ENCODE data around the gene ACTL10.

ACTL10 gene

GRCh38 chr20:33707668-33708067 lies 40.9 kb downstream of the ACTL10 start:
- DNase-seq (ENCODE audit: low read depth): no peak
- TF ChIP-seq CTCF (IDR thresholded peaks at IDR 0.05; ENCODE audit: low read depth, low read length, missing control alignments): no peak
- in situ Hi-C loops (cut with HindIII; ENCODE audit: low sequenced_read_pairs): no loop called here
- H3K4me3 ChIP-seq (ENCODE audit: low read depth, low read length): no peak overlapping the region

GRCh38 chr20:33709398-33709797 lies 42.7 kb downstream of the ACTL10 start:
- no peak for DNase-seq (ENCODE audit: low read depth)
- TF ChIP-seq CTCF (IDR thresholded peaks at IDR 0.05; ENCODE audit: low read depth, low read length, missing control alignments): no peak
- in situ Hi-C loops (cut with HindIII; ENCODE audit: low sequenced_read_pairs): no loop called here
- H3K4me3 ChIP-seq (ENCODE audit: low read depth, low read length): no peak overlapping the region

DNA sequence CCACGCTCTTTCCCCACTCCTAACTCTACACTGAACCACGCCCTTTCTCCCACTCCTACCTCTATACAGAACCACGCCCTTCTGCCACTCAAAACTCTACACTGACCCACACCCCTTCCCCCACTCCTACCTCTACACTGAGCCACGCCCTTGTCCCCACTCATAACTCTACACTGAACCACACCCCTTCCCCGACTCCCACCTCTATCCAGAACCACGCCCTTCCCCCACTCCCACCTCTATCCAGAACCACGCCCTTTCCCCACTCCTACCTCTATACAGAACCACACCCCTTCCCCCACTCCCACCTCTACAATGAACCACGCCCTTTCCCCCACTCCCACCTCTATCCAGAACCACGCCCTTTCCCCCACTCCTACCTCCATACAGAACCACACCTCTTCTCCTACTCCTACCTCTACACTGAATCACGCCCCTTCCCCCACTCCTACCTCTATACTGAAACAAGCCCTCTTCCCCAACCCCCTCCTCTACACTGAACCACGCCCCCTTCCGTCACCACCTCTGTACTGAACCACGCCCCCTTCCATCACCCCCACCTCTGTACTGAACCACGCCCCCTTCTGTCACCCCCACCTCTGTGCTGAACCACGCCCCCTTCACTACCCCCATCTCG lies 43.3 kb downstream of the ACTL10 start:
- TF ChIP-seq CTCF (IDR thresholded peaks at IDR 0.05; ENCODE audit: low read depth, low read length, missing control alignments): no peak
- DNase-seq (ENCODE audit: low read depth): no peak
- in situ Hi-C loops (cut with HindIII; ENCODE audit: low sequenced_read_pairs): no loop called here
- H3K4me3 ChIP-seq (ENCODE audit: low read depth, low read length): no peak overlapping the region

DNA sequence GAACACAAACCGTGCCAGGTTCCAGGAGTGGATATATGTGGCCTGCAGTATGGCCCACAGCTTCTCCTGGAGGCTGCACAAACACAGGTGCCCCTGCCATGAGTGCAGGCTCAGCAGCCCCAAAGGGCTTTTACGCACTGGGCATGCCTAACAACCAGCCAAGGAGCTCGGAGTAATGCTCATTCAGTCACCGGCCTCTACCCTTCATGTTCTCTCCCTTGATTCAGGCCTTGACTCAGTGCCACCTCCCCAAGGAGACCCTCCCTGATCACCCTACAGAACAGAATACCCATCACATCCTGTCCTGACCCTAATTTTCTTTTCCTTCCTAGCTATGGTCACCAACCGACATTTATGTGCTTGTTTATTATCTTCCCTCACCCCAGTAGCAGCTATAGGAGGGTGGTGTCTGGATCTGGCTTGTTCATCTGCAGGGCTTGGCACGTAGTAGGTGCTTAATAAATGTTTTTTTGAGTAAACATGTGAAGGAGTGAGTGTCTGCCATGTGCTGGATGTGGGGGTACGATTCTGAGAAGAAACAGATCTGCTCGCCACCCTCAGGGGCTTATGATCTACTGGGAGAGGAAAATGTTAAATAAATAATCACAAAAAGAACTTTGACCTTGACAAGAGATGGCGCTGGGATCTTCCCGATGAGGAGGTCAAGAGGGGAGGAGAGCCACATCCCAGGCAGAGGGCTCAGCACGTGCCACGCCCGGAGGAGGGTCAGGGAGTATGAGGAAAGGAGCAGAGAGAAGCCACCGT lies 44.1 kb downstream of the ACTL10 start:
- in situ Hi-C loops (cut with HindIII; ENCODE audit: low sequenced_read_pairs): no loop called here

DNA sequence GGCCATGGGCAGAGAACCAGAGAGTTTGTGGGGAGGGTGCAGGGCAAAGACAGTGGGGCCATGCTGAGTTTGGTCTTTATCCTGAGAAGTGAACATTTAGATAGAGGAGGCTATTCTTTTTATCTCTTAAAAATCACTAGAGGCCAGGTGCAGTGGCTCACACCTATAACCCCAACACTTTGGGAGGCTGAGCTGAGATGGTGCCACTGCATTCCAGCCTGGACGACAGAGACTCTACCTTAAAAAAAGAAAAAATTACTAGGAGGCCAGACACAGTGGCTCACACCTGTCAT lies 44.6 kb downstream of the ACTL10 start:
- in situ Hi-C loops (cut with HindIII; ENCODE audit: low sequenced_read_pairs): no loop called here
- DNase-seq (ENCODE audit: low read depth): no peak

More for the DNA sequence above, 44.1 kb downstream of the ACTL10 start:
- TF ChIP-seq CTCF (IDR thresholded peaks at IDR 0.05; ENCODE audit: low read depth, low read length, missing control alignments): no peak
- H3K4me3 ChIP-seq (ENCODE audit: low read depth, low read length): no peak overlapping the region
- no peak for DNase-seq (ENCODE audit: low read depth)

GRCh38 chr20:33713865-33714367 lies 47.2 kb downstream of the ACTL10 start:
- H3K4me3 ChIP-seq (ENCODE audit: low read depth, low read length): no peak overlapping the region
- in situ Hi-C loops (cut with HindIII; ENCODE audit: low sequenced_read_pairs): no loop called here
- no peak for DNase-seq (ENCODE audit: low read depth)
- no peak for TF ChIP-seq CTCF (IDR thresholded peaks at IDR 0.05; ENCODE audit: low read depth, low read length, missing control alignments)

More for the DNA sequence above, 44.6 kb downstream of the ACTL10 start:
- H3K4me3 ChIP-seq (ENCODE audit: low read depth, low read length): no peak overlapping the region
- no peak for TF ChIP-seq CTCF (IDR thresholded peaks at IDR 0.05; ENCODE audit: low read depth, low read length, missing control alignments)

Measured in astrocyte of the cerebellum (primary cell).